Panc1 (cell line): Measurements from ENCODE around the gene ITPR3. TPM values are rescaled to one million over a fixed set of nuclear protein-coding genes. Genes with fewer than 3 reads are reported as not detected.

Experiments used
- ATAC-seq: fragments of 200-7000 bp; cut with Tn5 transposase; 2 replicates; pipeline ENCODE4 v1.9.1; 2020; ENCODE audit warnings: mild to moderate bottlenecking, moderate library complexity
- BruUV-seq: library from RNA; stranded (reverse); fragments of 400-500 nt; replicated peaks from 2 replicates; lab custom pipeline; 2021; lab: Mats Ljungman, UMichigan
- CTCF ChIA-PET: fragments of 300-600 bp; sonication (Branson Sonifier 250); formaldehyde crosslinking; loops from one replicate; lab custom pipeline; 2022; ENCODE audit warnings: antibody characterized with exemption; lab: Charles Lee
- POLR2A ChIA-PET: fragments of 300-600 bp; sonication (Branson Sonifier 250); formaldehyde crosslinking; loops from one replicate; lab custom pipeline; 2022; ENCODE audit warnings: antibody characterized with exemption; lab: Charles Lee
- DNase-seq: peaks from one replicate; pipeline ENCODE4 v3.0.0-alpha.2; 2010; ENCODE audit warnings: low read depth, low spot score
- H3K27ac ChIP-seq: 2 replicates; pipeline ENCODE4 v1.5.1; 2011; ENCODE audit warnings: mild to moderate bottlenecking, low read length, inconsistent platforms
- H3K27me3 ChIP-seq: fragments of 200-500 bp; sonication (Bioruptor generic); 2 replicates; pipeline ENCODE4 v1.6.0; 2014; ENCODE audit warnings: low read length, inconsistent platforms; ENCODE audit not compliant: control insufficient read depth, insufficient read depth
- H3K36me3 ChIP-seq: fragments of 200-500 bp; sonication (Bioruptor generic); 2 replicates; pipeline ENCODE4 v1.5.1; 2014; ENCODE audit warnings: inconsistent platforms, mild to moderate bottlenecking, low read length, moderate library complexity; ENCODE audit not compliant: control insufficient read depth, insufficient read depth
- H3K4me1 ChIP-seq: 2 replicates; pipeline ENCODE4 v1.5.1; 2011; ENCODE audit warnings: inconsistent platforms, mild to moderate bottlenecking, low read length, moderate library complexity; ENCODE audit not compliant: control insufficient read depth, insufficient read depth
- H3K4me3 ChIP-seq, 2 experiments: 2 replicates each; pipeline ENCODE4 v1.5.1; 2011 to 2012; ENCODE audit warnings: low read depth in 2 of 2, low read length in 2 of 2, mild to moderate bottlenecking in 2 of 2, inconsistent platforms in 1 of 2, moderate library complexity in 1 of 2
- H3K9me3 ChIP-seq: fragments of 200-500 bp; sonication (Bioruptor generic); 2 replicates; pipeline ENCODE4 v1.5.1; 2014; ENCODE audit warnings: low read depth, mild to moderate bottlenecking, inconsistent platforms, low read length, moderate library complexity; ENCODE audit not compliant: control insufficient read depth, insufficient read depth
- CTCF ChIP-seq: fragments of 450-650 bp; IDR thresholded peaks from 2 replicates; pipeline ENCODE4 v1.5.1; 2017; ENCODE audit warnings: mild to moderate bottlenecking
- SIN3A ChIP-seq: IDR thresholded peaks from 2 replicates; pipeline ENCODE4 v1.6.1; 2012; ENCODE audit warnings: low read depth, mild to moderate bottlenecking, low read length, moderate library complexity, borderline replicate concordance; ENCODE audit not compliant: insufficient read depth
- in situ Hi-C: cut with HindIII; loops from 2 replicates; pipeline ENCODE4 v1.10.0; 2016; ENCODE audit warnings: low sequenced_read_pairs, low pct_unique_long_range_greater_than_20kb
- intact Hi-C: fragments of 100-400 bp; cut with micrococcal nuclease; formaldehyde crosslinking; loops from one replicate; pipeline ENCODE4 v1.10.0; 2022; ENCODE audit not compliant: unreplicated experiment
- total RNA-seq: library from RNA; stranded (reverse); gene quantifications from one replicate; pipeline ENCODE4 v1.2.1, GENCODE V29; 2021; ENCODE audit not compliant: unreplicated experiment
- TF ChIP-seq, protein P1 (sequence below), 2 experiments: IDR thresholded peaks; 2 replicates each; pipeline ENCODE4 v1.6.1; 2011 to 2012; ENCODE audit warnings: low read depth in 2 of 2, control low read depth in 1 of 2, low read length in 1 of 2, mild to moderate bottlenecking in 1 of 2, moderate library complexity in 1 of 2; ENCODE audit not compliant: insufficient read depth in 1 of 2

Gene ITPR3
- total RNA-seq, 1 experiment from 2014 or later = 65.8 TPM

DNA sequence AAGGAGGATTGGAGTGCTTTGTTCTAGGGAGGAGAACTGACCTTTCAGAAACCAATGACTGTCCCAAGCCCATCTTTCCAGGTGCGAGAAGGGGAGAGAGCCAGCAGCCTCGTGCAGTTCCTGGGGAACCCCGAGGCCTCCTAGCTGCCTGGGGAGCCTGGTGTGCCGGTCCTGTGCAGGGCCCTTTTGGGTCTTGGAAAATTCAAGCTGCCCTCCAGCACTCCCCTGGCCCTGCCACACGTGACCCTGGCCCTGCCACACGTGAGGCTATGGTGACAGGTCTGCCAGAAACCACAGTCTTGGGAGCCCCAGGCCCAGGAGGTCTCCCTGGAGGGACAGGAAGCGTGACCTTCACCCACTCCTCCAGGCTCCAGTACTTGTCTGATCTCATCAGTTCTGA lies 109.9 kb downstream of the ITPR3 start:
- CTCF ChIA-PET = no interaction called here

GRCh38 chr6:33731751-33732282 lies 110.7 kb downstream of the ITPR3 start:
- TF ChIP-seq, protein P1, sequence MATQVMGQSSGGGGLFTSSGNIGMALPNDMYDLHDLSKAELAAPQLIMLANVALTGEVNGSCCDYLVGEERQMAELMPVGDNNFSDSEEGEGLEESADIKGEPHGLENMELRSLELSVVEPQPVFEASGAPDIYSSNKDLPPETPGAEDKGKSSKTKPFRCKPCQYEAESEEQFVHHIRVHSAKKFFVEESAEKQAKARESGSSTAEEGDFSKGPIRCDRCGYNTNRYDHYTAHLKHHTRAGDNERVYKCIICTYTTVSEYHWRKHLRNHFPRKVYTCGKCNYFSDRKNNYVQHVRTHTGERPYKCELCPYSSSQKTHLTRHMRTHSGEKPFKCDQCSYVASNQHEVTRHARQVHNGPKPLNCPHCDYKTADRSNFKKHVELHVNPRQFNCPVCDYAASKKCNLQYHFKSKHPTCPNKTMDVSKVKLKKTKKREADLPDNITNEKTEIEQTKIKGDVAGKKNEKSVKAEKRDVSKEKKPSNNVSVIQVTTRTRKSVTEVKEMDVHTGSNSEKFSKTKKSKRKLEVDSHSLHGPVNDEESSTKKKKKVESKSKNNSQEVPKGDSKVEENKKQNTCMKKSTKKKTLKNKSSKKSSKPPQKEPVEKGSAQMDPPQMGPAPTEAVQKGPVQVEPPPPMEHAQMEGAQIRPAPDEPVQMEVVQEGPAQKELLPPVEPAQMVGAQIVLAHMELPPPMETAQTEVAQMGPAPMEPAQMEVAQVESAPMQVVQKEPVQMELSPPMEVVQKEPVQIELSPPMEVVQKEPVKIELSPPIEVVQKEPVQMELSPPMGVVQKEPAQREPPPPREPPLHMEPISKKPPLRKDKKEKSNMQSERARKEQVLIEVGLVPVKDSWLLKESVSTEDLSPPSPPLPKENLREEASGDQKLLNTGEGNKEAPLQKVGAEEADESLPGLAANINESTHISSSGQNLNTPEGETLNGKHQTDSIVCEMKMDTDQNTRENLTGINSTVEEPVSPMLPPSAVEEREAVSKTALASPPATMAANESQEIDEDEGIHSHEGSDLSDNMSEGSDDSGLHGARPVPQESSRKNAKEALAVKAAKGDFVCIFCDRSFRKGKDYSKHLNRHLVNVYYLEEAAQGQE (IDR thresholded peaks at IDR 0.05; ENCODE audit: insufficient read depth in 1 of 2, low read depth in 2 of 2, low read length in 1 of 2) = no peak
- Histone ChIP-seq H3K9me3 (no peaks in the 10 kb centered on the region), H3K27me3 (no peaks in the 10 kb centered on the region), H3K36me3 (no peaks in the 10 kb centered on the region), H3K4me1 (no peaks in the 10 kb centered on the region), H3K27ac (no peak overlapping the region), H3K4me3 (no peak overlapping the region)
- ChIA-PET CTCF (no interaction called here), POLR2A (no interaction called here)
- intact Hi-C loops = no loop called here
- no peak for DNase-seq
- no TSS peak for BruUV-seq
- ATAC-seq = no peak
- in situ Hi-C loops = no loop called here

More for the DNA sequence above, 109.9 kb downstream of the ITPR3 start:
- POLR2A ChIA-PET = no interaction called here
- H3K36me3 ChIP-seq = no peaks in the 10 kb centered on the region
- H3K9me3 ChIP-seq = no peaks in the 10 kb centered on the region
- no TSS peak for BruUV-seq
- in situ Hi-C loops (no loop called here), intact Hi-C loops (no loop called here)
- no peaks in the 10 kb centered on the region for H3K4me1 ChIP-seq
- TF ChIP-seq SIN3A (no peak), CTCF (no peak)
- TF ChIP-seq, protein P1 (IDR thresholded peaks at IDR 0.05; ENCODE audit: insufficient read depth in 1 of 2, low read depth in 2 of 2, low read length in 1 of 2) = no peak
- no peak for DNase-seq
- H3K27me3 ChIP-seq = no peaks in the 10 kb centered on the region
- ATAC-seq = 0 out of 2 replicates have a peak, but pooled peaks have one; percentile 14
- H3K27ac ChIP-seq = no peak overlapping the region
- no peak overlapping the region for H3K4me3 ChIP-seq
